IPS DF 6.9 (cell line): Measurements from ENCODE around the gene RAB29.

ENCODE experiments used
- DNase-seq: peaks from one replicate; pipeline ENCODE4 v3.0.0-alpha.2; 2013; ENCODE audit warnings: low read depth, low spot score
- H3K27ac ChIP-seq: one replicate; pipeline ENCODE4 v1.5.1; 2013; ENCODE audit warnings: low read length, control low read depth
- H3K27me3 ChIP-seq: 2 replicates; pipeline ENCODE4 v1.6.1; 2013; ENCODE audit warnings: mild to moderate bottlenecking, low read length; ENCODE audit not compliant: control insufficient read depth, insufficient read depth
- H3K36me3 ChIP-seq: 2 replicates; pipeline ENCODE4 v1.6.1; 2013; ENCODE audit warnings: low read length; ENCODE audit not compliant: control insufficient read depth, insufficient read depth
- H3K4me1 ChIP-seq: 2 replicates; pipeline ENCODE4 v1.6.1; 2013; ENCODE audit warnings: low read length; ENCODE audit not compliant: control insufficient read depth, insufficient read depth
- H3K4me3 ChIP-seq: 2 replicates; pipeline ENCODE4 v1.5.1; 2013; ENCODE audit warnings: mild to moderate bottlenecking, low read length
- H3K9me3 ChIP-seq: 2 replicates; pipeline ENCODE4 v1.6.1; 2013; ENCODE audit warnings: low read length, inconsistent platforms; ENCODE audit not compliant: control insufficient read depth, insufficient read depth
- WGBS: extraction: QIAGEN DNeasy Blood & Tissue Kit; methylation state at CpG from one replicate; pipeline ENCODE4 v1.1.7; 2013; ENCODE audit warnings: mixed read lengths, missing lambda C conversion rate; ENCODE audit not compliant: insufficient read length, insufficient coverage; 5-methylcytosine and 5-hydroxymethylcytosine counted together

The RAB29 gene

GRCh38 chr1:205748403-205749233 is 26.7 kb downstream of the RAB29 start:
- H3K9me3 ChIP-seq: no peaks in the 10 kb centered on the region
- H3K36me3 ChIP-seq: no peaks in the 10 kb centered on the region; the same call in 1 of the 2 replicates
- no CpG with 5 or more reads among the region's 25 CpGs for WGBS
- peak overlapping the region; percentile 97 for H3K4me3 ChIP-seq
- DNase-seq: no peak
- no peaks in the 10 kb centered on the region; the same call in 1 of the 2 replicates for H3K27me3 ChIP-seq
- H3K27ac ChIP-seq: no peak overlapping the region
- H3K4me1 ChIP-seq: no peaks in the 10 kb centered on the region; the same call in 1 of the 2 replicates

GRCh38 chr1:205746757-205747412 is 28.4 kb downstream of the RAB29 start:
- no peaks in the 10 kb centered on the region; the same call in 1 of the 2 replicates for H3K36me3 ChIP-seq
- no peaks in the 10 kb centered on the region for H3K27me3 ChIP-seq
- no peak overlapping the region for H3K27ac ChIP-seq
- no peak for DNase-seq
- no peaks in the 10 kb centered on the region for H3K9me3 ChIP-seq
- H3K4me3 ChIP-seq: no peak overlapping the region
- H3K4me1 ChIP-seq: no peaks in the 10 kb centered on the region; the same call in 1 of the 2 replicates
- WGBS: no CpG with 5 or more reads among the region's 5 CpGs

GRCh38 chr1:205744403-205744802 is 30.9 kb downstream of the RAB29 start:
- H3K36me3 ChIP-seq: no peaks in the 10 kb centered on the region; the same call in 1 of the 2 replicates
- no peaks in the 10 kb centered on the region for H3K9me3 ChIP-seq
- no peak overlapping the region for H3K27ac ChIP-seq
- no CpG with 5 or more reads among the region's 8 CpGs for WGBS
- H3K4me3 ChIP-seq: no peak overlapping the region
- no peaks in the 10 kb centered on the region; the same call in 1 of the 2 replicates for H3K4me1 ChIP-seq
- no peaks in the 10 kb centered on the region for H3K27me3 ChIP-seq
- DNase-seq: no peak

GRCh38 chr1:205743977-205744376 is 31.3 kb downstream of the RAB29 start:
- no peaks in the 10 kb centered on the region; the same call in 1 of the 2 replicates for H3K4me1 ChIP-seq
- H3K9me3 ChIP-seq: no peaks in the 10 kb centered on the region
- H3K27me3 ChIP-seq: no peaks in the 10 kb centered on the region
- no CpG with 5 or more reads among the region's 4 CpGs for WGBS
- no peaks in the 10 kb centered on the region; the same call in 1 of the 2 replicates for H3K36me3 ChIP-seq
- H3K4me3 ChIP-seq: no peak overlapping the region
- DNase-seq: no peak
- no peak overlapping the region for H3K27ac ChIP-seq

DNA sequence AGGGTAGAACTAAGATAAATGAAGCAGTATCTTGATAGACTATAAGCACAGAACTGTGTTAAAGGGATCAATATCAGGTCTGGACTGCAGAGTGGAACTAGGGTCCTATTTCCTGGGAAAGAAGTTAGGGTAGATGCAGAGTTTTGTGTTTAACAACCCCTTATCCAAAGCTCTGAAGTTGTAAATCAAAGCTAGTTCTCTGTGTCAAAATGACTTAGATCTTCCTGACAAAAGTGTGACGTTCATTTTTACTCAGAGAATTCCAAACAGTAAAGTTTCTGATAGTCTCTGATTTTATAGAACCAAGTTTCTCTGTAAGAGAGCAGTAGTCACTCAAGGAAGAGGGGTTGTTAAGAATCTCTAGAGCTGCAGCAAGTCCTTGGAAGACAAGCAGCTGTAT is 33.6 kb downstream of the RAB29 start:
- no peaks in the 10 kb centered on the region for H3K9me3 ChIP-seq
- H3K4me3 ChIP-seq: no peak overlapping the region
- H3K36me3 ChIP-seq: no peaks in the 10 kb centered on the region; the same call in 1 of the 2 replicates
- DNase-seq: no peak
- H3K27me3 ChIP-seq: no peaks in the 10 kb centered on the region
- H3K27ac ChIP-seq: no peak overlapping the region
- no CpG with 5 or more reads among the region's 1 CpG for WGBS
- no peaks in the 10 kb centered on the region; the same call in 1 of the 2 replicates for H3K4me1 ChIP-seq

DNA sequence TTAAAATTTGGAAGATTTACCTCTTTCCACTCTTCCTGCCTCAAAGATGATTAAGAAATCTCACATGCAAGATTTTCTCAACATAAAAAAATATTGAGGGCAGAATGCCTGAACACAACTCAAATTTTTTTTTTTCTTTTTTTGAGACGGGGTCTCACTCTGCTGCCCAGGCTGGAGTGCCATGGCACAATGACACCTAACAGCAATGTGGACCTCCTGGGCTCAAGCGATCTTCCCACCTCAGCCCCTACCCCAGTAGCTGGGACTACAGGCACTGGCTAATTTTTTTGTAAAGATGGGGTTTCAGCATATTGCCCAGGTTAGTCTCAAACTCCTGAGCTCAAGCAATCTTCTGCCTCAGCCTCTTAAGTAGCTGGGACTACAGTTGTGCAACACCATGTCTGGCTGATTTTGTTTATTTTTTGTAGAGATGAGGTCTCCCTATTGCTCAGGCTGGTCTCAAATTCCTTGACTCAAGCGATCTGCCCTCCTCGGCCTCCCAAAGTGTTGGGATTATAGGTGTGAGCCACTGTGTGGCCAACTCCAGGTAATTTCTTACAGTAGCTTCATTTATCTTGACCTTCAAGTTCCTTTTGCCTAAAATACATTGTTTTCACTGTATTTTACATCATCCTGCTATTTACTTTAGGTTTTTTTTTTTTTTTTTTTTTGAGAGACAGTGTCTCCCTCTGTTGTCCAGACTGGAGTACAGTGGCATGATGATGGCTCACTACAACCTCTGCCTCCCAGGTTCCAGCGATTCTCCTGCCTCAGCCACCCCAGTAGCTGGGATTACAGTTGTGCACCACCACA is 35.7 kb downstream of the RAB29 start:
- Histone ChIP-seq H3K9me3 (no peaks in the 10 kb centered on the region), H3K27me3 (no peaks in the 10 kb centered on the region), H3K4me3 (no peak overlapping the region), H3K4me1 (no peaks in the 10 kb centered on the region; the same call in 1 of the 2 replicates), H3K27ac (no peak overlapping the region), H3K36me3 (no peaks in the 10 kb centered on the region; the same call in 1 of the 2 replicates)
- DNase-seq: no peak
- no CpG with 5 or more reads among the region's 5 CpGs for WGBS

- Histone ChIP-seq H3K4me1 (no peaks in the 10 kb centered on the region), H3K27me3 (no peaks in the 10 kb centered on the region), H3K27ac (no peak overlapping the region), H3K36me3 (no peaks in the 10 kb centered on the region; the same call in 1 of the 2 replicates), H3K9me3 (no peaks in the 10 kb centered on the region), H3K4me3 (no peak overlapping the region)
- DNase-seq: no peak
- no CpG with 5 or more reads among the region's 1 CpG for whole genome bisulfite sequencing
Observed at GRCh38 chr1:205735218-205735617, 40.1 kb downstream of the RAB29 start.

- no peak overlapping the region for H3K4me3 ChIP-seq
Observed at GRCh38 chr1:205733438-205734175, 41.7 kb downstream of the RAB29 start.

DNA sequence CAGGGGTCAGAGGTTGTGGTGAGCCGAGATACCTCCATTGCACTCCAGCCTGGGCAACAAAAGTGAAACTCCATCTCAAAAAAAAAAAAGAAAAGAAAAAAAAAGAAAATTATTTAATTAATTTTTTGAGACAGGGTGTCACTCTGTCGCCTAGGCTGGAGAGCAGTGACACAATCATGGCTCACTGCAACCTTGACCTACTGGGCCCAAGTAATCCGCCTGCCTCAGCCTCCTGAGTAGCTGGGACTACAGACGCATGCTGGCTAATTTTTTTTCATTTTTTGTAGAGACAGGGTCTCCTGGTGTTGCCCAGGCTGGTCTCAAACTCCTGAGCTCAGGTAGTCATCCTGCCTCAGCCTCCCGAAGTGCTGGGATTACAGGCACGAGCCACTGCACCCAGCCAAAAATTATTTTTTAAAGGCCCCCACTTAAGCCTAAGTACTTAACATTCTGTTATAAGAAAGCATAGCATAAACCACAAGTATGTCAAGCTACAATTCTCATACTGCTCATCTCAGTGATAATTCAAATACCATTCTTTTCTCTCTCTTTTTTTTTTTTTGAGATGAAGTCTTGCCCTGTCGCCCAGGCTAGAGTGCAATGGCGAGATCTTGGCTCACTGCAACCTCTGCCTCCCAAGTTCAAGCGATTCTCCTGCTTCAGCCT is 45.2 kb downstream of the RAB29 start:
- Histone ChIP-seq H3K27ac (no peak overlapping the region), H3K36me3 (peaks cover 2% of the 10 kb centered on the region; the same call in 1 of the 2 replicates), H3K9me3 (no peaks in the 10 kb centered on the region), H3K4me1 (no peaks in the 10 kb centered on the region), H3K4me3 (no peak overlapping the region), H3K27me3 (no peaks in the 10 kb centered on the region)
- WGBS: no CpG with 5 or more reads among the region's 9 CpGs
- DNase-seq: no peak

More at GRCh38 chr1:205733438-205734175, 41.7 kb downstream of the RAB29 start:
- no peaks in the 10 kb centered on the region for H3K9me3 ChIP-seq
- no peaks in the 10 kb centered on the region; the same call in 1 of the 2 replicates for H3K36me3 ChIP-seq
- no peak for DNase-seq
- H3K27ac ChIP-seq: no peak overlapping the region
- H3K27me3 ChIP-seq: no peaks in the 10 kb centered on the region
- H3K4me1 ChIP-seq: no peaks in the 10 kb centered on the region
- no CpG with 5 or more reads among the region's 2 CpGs for WGBS
